WI38 (cell line): Measurements from ENCODE around the gene RHBDD1.

Source experiments
- H3K4me3 ChIP-seq: 2 replicates; pipeline ENCODE4 v1.5.1; 2011; ENCODE audit warnings: low read depth, mild to moderate bottlenecking, control low read depth, low read length
- CTCF ChIP-seq: IDR thresholded peaks from 2 replicates; pipeline ENCODE4 v1.5.1; 2012; ENCODE audit warnings: low read depth, mild to moderate bottlenecking, control low read depth, low read length

Gene RHBDD1

GRCh38 chr2:226865710-226866109 lies 29.9 kb downstream of the RHBDD1 start:
- no peak overlapping the region for H3K4me3 ChIP-seq
- no peak for TF ChIP-seq CTCF

DNA sequence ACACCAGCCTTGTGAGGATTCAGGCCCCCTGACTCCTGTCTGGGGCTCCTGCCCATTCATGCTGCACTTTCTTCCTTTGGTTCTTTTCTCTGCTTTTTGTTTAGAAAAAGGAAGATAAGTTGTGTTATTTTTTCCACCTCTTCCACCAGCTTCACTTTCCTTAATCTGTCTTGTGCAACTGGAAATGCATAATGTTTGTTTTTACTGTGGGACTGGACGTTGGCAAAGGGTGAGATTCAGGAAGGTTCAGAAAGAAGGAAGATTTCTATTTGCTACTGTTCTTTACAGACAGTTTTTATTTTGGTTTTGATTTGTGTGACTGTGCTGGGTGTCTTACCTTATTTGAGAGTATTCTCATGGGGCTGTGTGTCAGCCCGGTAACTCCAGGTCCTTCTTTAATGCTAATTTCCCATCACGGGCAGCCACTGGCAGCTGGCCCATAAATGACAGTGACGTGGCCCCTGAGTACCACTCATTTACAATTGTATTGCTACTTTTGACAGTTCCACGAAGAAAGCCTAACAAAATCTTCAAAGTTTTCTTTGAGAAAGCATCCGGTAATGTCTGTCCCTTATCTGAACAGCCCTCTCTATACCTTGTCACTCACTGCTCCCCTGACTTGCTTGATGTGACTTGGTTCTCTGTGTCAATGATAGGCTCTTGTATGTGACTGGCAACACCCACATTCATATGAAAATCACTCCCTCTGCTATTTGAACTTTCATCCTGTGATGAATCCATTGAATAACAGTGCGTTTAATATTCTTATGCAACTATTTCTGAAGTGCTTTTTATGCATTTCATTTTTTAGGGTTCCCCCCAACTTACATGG lies 32.7 kb downstream of the RHBDD1 start:
- no peak for TF ChIP-seq CTCF
- H3K4me3 ChIP-seq: no peak overlapping the region

GRCh38 chr2:226869371-226869770 lies 33.5 kb downstream of the RHBDD1 start:
- H3K4me3 ChIP-seq: no peak overlapping the region
- TF ChIP-seq CTCF: no peak

DNA sequence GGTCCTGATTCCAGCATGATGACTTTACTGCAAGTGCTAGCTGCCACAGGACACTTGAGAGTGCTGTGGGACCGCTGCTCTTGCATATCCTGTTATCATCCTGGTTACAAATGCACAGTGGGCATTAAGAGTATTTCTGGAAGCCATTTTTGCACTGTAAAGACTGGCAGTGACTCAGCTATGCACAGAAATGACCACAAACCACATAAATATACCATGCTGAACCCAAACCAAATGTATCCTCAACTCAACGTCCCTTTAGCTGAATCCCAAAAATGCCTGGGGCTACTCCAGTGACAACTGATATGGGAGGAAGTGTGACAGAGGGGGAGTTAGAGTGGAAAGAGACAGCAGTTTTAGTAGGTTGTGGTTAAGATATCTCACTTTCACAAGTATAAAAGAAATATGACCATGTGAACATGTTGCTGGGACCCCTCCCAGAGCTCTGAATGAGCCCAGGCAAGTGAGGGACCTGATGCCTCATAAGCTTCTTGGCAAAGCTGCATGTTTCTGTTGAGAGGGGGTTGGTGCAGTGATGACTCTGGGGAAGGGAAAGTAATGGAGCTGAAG lies 37.3 kb downstream of the RHBDD1 start:
- no peak overlapping the region for H3K4me3 ChIP-seq

DNA sequence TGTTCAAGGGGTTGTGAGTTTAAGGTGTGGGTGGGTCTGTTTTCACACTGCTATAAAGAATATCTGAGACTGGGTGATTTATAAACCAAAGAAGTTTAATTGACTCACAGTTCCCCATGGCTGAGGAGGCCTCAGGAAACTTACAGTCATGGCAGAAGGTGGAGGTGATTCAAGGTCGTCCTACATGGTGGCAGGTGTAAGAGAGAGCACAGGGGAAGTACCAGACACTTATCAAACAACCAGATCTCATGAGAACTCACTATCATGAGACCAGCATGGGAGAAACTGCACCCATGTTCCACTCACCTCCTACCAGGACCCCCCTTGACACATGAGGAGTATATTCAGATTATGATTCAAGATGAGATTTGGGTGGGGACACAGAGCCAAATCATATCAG lies 38.0 kb downstream of the RHBDD1 start:
- TF ChIP-seq CTCF: no peak
- no peak overlapping the region for H3K4me3 ChIP-seq

More for the DNA sequence above, 37.3 kb downstream of the RHBDD1 start:
- TF ChIP-seq CTCF: no peak; the same call in 1 of the 2 replicates

GRCh38 chr2:226874749-226875148 lies 38.9 kb downstream of the RHBDD1 start:
- TF ChIP-seq CTCF: no peak
- H3K4me3 ChIP-seq: no peak overlapping the region

DNA sequence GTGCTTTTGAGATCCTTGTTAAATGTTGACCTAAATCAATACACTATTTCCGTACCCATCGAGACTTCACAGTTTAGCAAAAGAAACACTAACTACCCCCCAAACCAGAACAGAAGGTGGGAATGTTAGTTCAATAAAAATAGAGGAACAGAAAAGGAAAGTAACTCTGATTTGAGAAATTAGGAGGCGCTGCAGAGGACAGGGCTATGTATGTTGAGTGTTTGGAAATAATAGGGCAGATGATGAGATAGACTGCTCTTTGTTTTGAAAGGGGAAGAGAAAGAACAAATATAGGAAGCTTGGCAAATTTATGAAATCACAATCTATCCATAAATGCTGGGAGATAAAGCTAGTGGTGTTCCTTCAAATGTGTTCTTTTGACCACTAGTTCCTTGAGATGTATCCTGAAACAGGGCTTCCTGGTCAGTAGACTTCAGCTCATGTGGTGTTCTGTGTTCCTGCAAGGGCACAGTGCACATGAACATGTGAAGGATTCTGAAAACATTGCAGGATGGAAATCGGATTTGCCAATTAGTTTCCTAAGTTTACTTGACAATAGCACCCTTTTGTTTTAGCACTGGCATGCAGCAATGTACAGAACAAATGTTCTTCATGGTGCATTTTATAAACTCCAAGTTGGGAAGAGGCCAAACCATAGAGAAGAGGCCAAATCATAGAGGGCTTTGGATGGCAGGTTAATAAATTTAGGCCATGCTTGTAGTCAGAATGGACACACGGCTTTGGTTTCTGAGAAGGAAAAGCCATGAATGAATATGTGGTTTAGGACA lies 39.8 kb downstream of the RHBDD1 start:
- no peak for TF ChIP-seq CTCF
- no peak overlapping the region for H3K4me3 ChIP-seq
